Fibroblast of lung (primary cell): Measurements from ENCODE around the gene MYO18B. TPM values are rescaled to one million over a fixed set of nuclear protein-coding genes. Genes with fewer than 3 reads are reported as not detected.

Experiments used
- DNase-seq, 2 donors: peaks; one replicate each; pipeline versions ENCODE4 v3.0.0 to v3.0.0-alpha.2; 2010; ENCODE audit warnings: low read depth in 2 of 2
- H2AFZ ChIP-seq: 2 replicates; pipeline ENCODE4 v1.5.1; 2012; ENCODE audit warnings: low read length, control low read depth, inconsistent platforms
- H3K27ac ChIP-seq: 2 replicates; pipeline ENCODE4 v1.5.1; 2011; ENCODE audit warnings: low read length, control low read depth; ENCODE audit not compliant: insufficient read depth
- H3K27me3 ChIP-seq: 2 replicates; pipeline ENCODE4 v1.5.1; 2011; ENCODE audit warnings: mild to moderate bottlenecking, low read length; ENCODE audit not compliant: control insufficient read depth, insufficient read depth
- H3K36me3 ChIP-seq: 2 replicates; pipeline ENCODE4 v1.5.1; 2011; ENCODE audit warnings: low read length; ENCODE audit not compliant: control insufficient read depth, insufficient read depth
- H3K4me1 ChIP-seq: 2 replicates; pipeline ENCODE4 v1.5.1; 2011; ENCODE audit warnings: low read length; ENCODE audit not compliant: control insufficient read depth, insufficient read depth; ENCODE audit errors: extremely low read depth
- H3K4me2 ChIP-seq: 2 replicates; pipeline ENCODE4 v1.5.1; 2011; ENCODE audit warnings: low read length, control low read depth; ENCODE audit not compliant: insufficient read depth; ENCODE audit errors: extremely low read depth
- H3K4me3 ChIP-seq, 4 experiments: fragments of 200-600 bp in 1 of 4; sonication (generic) in 1 of 4; replicated peaks in 1 of 4; 2 replicates each; pipeline ENCODE4 v1.5.1; 2011 to 2016; ENCODE audit warnings: low read length in 4 of 4, low read depth in 3 of 4, mild to moderate bottlenecking in 3 of 4, control low read depth in 2 of 4, inconsistent platforms in 1 of 4, mixed read lengths in 1 of 4; ENCODE audit not compliant: insufficient read depth in 1 of 4; ENCODE audit errors: control extremely low read depth in 1 of 4
- H3K79me2 ChIP-seq: 2 replicates; pipeline ENCODE4 v1.5.1; 2012; ENCODE audit warnings: mild to moderate bottlenecking, low read length, inconsistent platforms; ENCODE audit not compliant: control insufficient read depth, insufficient read depth
- H3K9ac ChIP-seq: 2 replicates; pipeline ENCODE4 v1.5.1; 2011; ENCODE audit warnings: mild to moderate bottlenecking, low read length, control low read depth; ENCODE audit not compliant: insufficient read depth
- H3K9me3 ChIP-seq: 2 replicates; pipeline ENCODE4 v1.5.1; 2012; ENCODE audit warnings: low read depth, low read length; ENCODE audit not compliant: control insufficient read depth, insufficient read depth
- H4K20me1 ChIP-seq: 2 replicates; pipeline ENCODE4 v1.5.1; 2011; ENCODE audit warnings: low read length; ENCODE audit not compliant: control insufficient read depth, insufficient read depth; ENCODE audit errors: extremely low read depth
- EZH2 ChIP-seq: IDR thresholded peaks from 2 replicates; pipeline ENCODE4 v1.5.1; 2012; ENCODE audit warnings: low read length, control low read depth, mild to moderate bottlenecking; ENCODE audit errors: missing control alignments
- polyA plus RNA-seq, 2 donors: library from polyadenylated mRNA; depleted of rRNA in 1 of 2; stranded (reverse) in 1 of 2; unstranded in 1 of 2; fragments of >200 nt; gene quantifications; 2 replicates each; pipeline ENCODE4 v1.2.1, GENCODE V29; 2011 to 2012; ENCODE audit warnings: missing spikeins in 1 of 2
- total RNA-seq: library from RNA; depleted of rRNA; stranded (reverse); fragments of >200 nt; gene quantifications from 2 replicates; pipeline ENCODE4 v1.2.1, GENCODE V29; 2014
- TF ChIP-seq, protein P1 (sequence below), 2 donors: IDR thresholded peaks in 1 of 2; conservative IDR thresholded peaks in 1 of 2; 1 replicate in 1 of 2; 2 replicates in 1 of 2; pipeline ENCODE4 v1.5.1; 2011 to 2012; ENCODE audit warnings: low read length in 2 of 2, control low read depth in 1 of 2, inconsistent platforms in 1 of 2, low read depth in 1 of 2, mild to moderate bottlenecking in 1 of 2

The MYO18B gene
- total and polyA plus RNA-seq, 2 donors (not counting 1 experiment from before 2014, with no cell fraction given) = 0.17 TPM; not detected in 1

DNA sequence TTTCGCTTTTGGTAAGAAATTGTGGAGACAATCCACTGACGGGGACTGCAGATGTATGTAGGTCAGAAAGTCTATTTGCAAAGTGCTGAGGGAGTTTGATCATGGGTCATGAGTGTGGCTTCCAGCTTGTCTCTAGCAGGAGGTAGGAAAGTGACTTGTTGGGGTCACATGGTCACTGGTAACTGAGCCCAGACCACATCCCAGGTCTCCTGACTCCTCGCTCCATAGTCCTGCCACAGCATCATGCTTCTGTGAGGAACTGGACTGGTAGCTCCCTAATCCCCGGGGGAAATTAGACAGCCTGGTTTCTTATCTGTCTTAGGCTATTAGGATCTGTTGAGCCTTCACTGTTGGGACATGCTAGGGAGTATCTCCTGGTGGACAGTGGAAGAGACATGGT is 142.1 kb downstream of the MYO18B start:
- Histone ChIP-seq H3K27me3 (no peaks in the 10 kb centered on the region), H3K4me2 (no peak overlapping the region), H3K36me3 (no peaks in the 10 kb centered on the region), H3K9me3 (no peaks in the 10 kb centered on the region), H2AFZ (no peak overlapping the region), H3K4me1 (no peaks in the 10 kb centered on the region), H4K20me1 (no peaks in the 10 kb centered on the region), H3K4me3 (no peak overlapping the region), H3K79me2 (no peaks in the 10 kb centered on the region), H3K9ac (no peak overlapping the region), H3K27ac (no peak overlapping the region)
- no peak for TF ChIP-seq EZH2
- TF ChIP-seq, protein P1, sequence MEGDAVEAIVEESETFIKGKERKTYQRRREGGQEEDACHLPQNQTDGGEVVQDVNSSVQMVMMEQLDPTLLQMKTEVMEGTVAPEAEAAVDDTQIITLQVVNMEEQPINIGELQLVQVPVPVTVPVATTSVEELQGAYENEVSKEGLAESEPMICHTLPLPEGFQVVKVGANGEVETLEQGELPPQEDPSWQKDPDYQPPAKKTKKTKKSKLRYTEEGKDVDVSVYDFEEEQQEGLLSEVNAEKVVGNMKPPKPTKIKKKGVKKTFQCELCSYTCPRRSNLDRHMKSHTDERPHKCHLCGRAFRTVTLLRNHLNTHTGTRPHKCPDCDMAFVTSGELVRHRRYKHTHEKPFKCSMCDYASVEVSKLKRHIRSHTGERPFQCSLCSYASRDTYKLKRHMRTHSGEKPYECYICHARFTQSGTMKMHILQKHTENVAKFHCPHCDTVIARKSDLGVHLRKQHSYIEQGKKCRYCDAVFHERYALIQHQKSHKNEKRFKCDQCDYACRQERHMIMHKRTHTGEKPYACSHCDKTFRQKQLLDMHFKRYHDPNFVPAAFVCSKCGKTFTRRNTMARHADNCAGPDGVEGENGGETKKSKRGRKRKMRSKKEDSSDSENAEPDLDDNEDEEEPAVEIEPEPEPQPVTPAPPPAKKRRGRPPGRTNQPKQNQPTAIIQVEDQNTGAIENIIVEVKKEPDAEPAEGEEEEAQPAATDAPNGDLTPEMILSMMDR (conservative IDR thresholded peaks at IDR 0.05 in 1 of 2, IDR thresholded peaks at IDR 0.05 in 1 of 2; ENCODE audit: low read depth in 1 of 2, low read length in 2 of 2) = no peak
- no peak for DNase-seq

- H3K36me3 ChIP-seq = no peaks in the 10 kb centered on the region
- H3K79me2 ChIP-seq = no peaks in the 10 kb centered on the region
- H3K9me3 ChIP-seq = no peaks in the 10 kb centered on the region
- TF ChIP-seq, protein P1 (conservative IDR thresholded peaks at IDR 0.05 in 1 of 2, IDR thresholded peaks at IDR 0.05 in 1 of 2; ENCODE audit: low read depth in 1 of 2, low read length in 2 of 2) = no peak
- TF ChIP-seq EZH2 = no peak
- H3K4me1 ChIP-seq = no peaks in the 10 kb centered on the region
- H2AFZ ChIP-seq = no peak overlapping the region
- H3K9ac ChIP-seq = no peak overlapping the region
- H3K27me3 ChIP-seq = no peaks in the 10 kb centered on the region
- H3K4me2 ChIP-seq = no peak overlapping the region
- H4K20me1 ChIP-seq = no peaks in the 10 kb centered on the region
- no peak for DNase-seq
- no peak overlapping the region for H3K27ac ChIP-seq
- H3K4me3 ChIP-seq = no peak overlapping the region
Measured at GRCh38 chr22:25888399-25889054, 146.5 kb downstream of the MYO18B start.

- H3K9ac ChIP-seq = no peak overlapping the region
Measured at GRCh38 chr22:25890651-25891050, 148.7 kb downstream of the MYO18B start.

More at GRCh38 chr22:25890651-25891050, 148.7 kb downstream of the MYO18B start:
- Histone ChIP-seq H3K36me3 (no peaks in the 10 kb centered on the region), H4K20me1 (no peaks in the 10 kb centered on the region), H3K4me1 (no peaks in the 10 kb centered on the region), H3K27me3 (no peaks in the 10 kb centered on the region), H2AFZ (no peak overlapping the region), H3K4me2 (no peak overlapping the region), H3K4me3 (no peak overlapping the region), H3K79me2 (no peaks in the 10 kb centered on the region), H3K9me3 (no peaks in the 10 kb centered on the region), H3K27ac (no peak overlapping the region)
- TF ChIP-seq, protein P1 (conservative IDR thresholded peaks at IDR 0.05 in 1 of 2, IDR thresholded peaks at IDR 0.05 in 1 of 2; ENCODE audit: low read depth in 1 of 2, low read length in 2 of 2) = no peak
- no peak for TF ChIP-seq EZH2
- no peak for DNase-seq
